GM12878 (cell line): Measurements from ENCODE around the gene STK39.

ENCODE experiments used
- ATF7 ChIP-seq: fragments of 450-650 bp; IDR thresholded peaks from 2 replicates; pipeline ENCODE4 v1.6.1; 2016; ENCODE audit warnings: low read depth, mild to moderate bottlenecking
- CBFB ChIP-seq: IDR thresholded peaks from 2 replicates; pipeline ENCODE4 v1.6.1; 2016; ENCODE audit warnings: antibody characterized with exemption, low read depth
- CREB1 ChIP-seq: IDR thresholded peaks from 2 replicates; pipeline ENCODE4 v1.6.1; 2012; ENCODE audit warnings: low read depth, mild to moderate bottlenecking, inconsistent platforms
- EGR1 ChIP-seq, 2 experiments: IDR thresholded peaks; 1 replicate in 1 of 2; 2 replicates in 1 of 2; pipeline ENCODE4 v1.6.1; 2011 to 2012; ENCODE audit warnings: low read depth in 2 of 2, low read length in 2 of 2, borderline replicate concordance in 1 of 2, mild to moderate bottlenecking in 1 of 2, moderate library complexity in 1 of 2
- MXI1 ChIP-seq: fragments of 150-350 bp; IDR thresholded peaks from 2 replicates; pipeline ENCODE4 v1.6.1; 2011; ENCODE audit warnings: low read depth, mild to moderate bottlenecking, inconsistent platforms, low read length, improper control_type of control experiment
- TF ChIP-seq, protein P1 (sequence below), 3 experiments: IDR thresholded peaks in 2 of 3; conservative IDR thresholded peaks in 1 of 3; 2 replicates each; pipeline ENCODE4 v1.5.1; 2011; ENCODE audit warnings: low read depth in 3 of 3, low read length in 3 of 3, mild to moderate bottlenecking in 3 of 3, control low read depth in 2 of 3, moderate library complexity in 2 of 3, inconsistent platforms in 1 of 3, mixed read lengths in 1 of 3; ENCODE audit not compliant: control insufficient read depth in 2 of 3, insufficient read depth in 1 of 3; ENCODE audit errors: extremely low read depth in 1 of 3
- TF ChIP-seq, protein P2 (sequence below): fragments of 450-650 bp; formaldehyde crosslinking; IDR thresholded peaks from 2 replicates; pipeline ENCODE4 v1.5.0; 2022; ENCODE audit warnings: mild to moderate bottlenecking, missing genetic modification characterization

DNA sequence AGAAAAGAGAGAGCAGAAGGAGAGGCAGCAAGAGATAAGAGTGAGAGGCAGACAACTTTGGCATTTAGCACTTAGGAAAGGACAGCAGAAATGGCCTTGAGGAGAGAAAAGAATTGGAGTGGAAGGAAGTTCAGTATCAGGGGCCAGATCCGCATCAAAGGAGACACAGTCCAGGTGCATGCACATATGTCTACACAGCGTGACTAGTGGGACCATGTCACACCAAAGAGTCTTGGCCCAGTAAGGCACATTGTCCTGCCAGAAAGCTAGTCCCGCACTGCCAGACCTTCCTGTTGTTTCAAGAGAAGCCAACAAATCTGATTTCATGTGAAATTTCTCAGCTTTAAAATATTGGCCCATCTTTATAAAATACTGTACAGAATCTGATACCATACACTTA lies 8.5 kb upstream of the STK39 start:
- TF ChIP-seq CREB1 (no peak), CBFB (no peak), ATF7 (no peak), MXI1 (no peak), EGR1 (IDR thresholded peaks at IDR 0.05; ENCODE audit: borderline replicate concordance in 1 of 2, low read depth in 2 of 2, low read length in 2 of 2) (no peak)
- TF ChIP-seq, protein P1, sequence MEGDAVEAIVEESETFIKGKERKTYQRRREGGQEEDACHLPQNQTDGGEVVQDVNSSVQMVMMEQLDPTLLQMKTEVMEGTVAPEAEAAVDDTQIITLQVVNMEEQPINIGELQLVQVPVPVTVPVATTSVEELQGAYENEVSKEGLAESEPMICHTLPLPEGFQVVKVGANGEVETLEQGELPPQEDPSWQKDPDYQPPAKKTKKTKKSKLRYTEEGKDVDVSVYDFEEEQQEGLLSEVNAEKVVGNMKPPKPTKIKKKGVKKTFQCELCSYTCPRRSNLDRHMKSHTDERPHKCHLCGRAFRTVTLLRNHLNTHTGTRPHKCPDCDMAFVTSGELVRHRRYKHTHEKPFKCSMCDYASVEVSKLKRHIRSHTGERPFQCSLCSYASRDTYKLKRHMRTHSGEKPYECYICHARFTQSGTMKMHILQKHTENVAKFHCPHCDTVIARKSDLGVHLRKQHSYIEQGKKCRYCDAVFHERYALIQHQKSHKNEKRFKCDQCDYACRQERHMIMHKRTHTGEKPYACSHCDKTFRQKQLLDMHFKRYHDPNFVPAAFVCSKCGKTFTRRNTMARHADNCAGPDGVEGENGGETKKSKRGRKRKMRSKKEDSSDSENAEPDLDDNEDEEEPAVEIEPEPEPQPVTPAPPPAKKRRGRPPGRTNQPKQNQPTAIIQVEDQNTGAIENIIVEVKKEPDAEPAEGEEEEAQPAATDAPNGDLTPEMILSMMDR (IDR thresholded peaks at IDR 0.05 in 2 of 3, conservative IDR thresholded peaks at IDR 0.05 in 1 of 3; ENCODE audit: control insufficient read depth in 2 of 3, extremely low read depth in 1 of 3, insufficient read depth in 1 of 3, low read depth in 3 of 3, low read length in 3 of 3), result no peak
- TF ChIP-seq, protein P2, sequence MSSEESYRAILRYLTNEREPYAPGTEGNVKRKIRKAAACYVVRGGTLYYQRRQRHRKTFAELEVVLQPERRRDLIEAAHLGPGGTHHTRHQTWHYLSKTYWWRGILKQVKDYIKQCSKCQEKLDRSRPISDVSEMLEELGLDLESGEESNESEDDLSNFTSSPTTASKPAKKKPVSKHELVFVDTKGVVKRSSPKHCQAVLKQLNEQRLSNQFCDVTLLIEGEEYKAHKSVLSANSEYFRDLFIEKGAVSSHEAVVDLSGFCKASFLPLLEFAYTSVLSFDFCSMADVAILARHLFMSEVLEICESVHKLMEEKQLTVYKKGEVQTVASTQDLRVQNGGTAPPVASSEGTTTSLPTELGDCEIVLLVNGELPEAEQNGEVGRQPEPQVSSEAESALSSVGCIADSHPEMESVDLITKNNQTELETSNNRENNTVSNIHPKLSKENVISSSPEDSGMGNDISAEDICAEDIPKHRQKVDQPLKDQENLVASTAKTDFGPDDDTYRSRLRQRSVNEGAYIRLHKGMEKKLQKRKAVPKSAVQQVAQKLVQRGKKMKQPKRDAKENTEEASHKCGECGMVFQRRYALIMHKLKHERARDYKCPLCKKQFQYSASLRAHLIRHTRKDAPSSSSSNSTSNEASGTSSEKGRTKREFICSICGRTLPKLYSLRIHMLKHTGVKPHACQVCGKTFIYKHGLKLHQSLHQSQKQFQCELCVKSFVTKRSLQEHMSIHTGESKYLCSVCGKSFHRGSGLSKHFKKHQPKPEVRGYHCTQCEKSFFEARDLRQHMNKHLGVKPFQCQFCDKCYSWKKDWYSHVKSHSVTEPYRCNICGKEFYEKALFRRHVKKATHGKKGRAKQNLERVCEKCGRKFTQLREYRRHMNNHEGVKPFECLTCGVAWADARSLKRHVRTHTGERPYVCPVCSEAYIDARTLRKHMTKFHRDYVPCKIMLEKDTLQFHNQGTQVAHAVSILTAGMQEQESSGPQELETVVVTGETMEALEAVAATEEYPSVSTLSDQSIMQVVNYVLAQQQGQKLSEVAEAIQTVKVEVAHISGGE, result no peak
